Renal pelvis (tissue), 12 donors: ENCODE data around the gene UBAP1. TPM values are rescaled to one million over a fixed set of nuclear protein-coding genes. Genes with fewer than 3 reads are reported as not detected.
"Not testable (repeated sequence)": the region's sequence is repeated elsewhere in the genome, so short reads cannot be mapped to it uniquely, and the experiment has no call there.

ENCODE experiments used
- DNase-seq: peaks from one replicate; pipeline ENCODE4 v3.0.0-alpha.2; 2013
- long read RNA-seq, 16 experiments: transcript quantifications; one replicate each; lab custom pipeline, GENCODE V29; 2026
- polyA plus RNA-seq, 3 donors: library from polyadenylated mRNA; unstranded; fragments of 120-200 nt; gene quantifications; one replicate each; pipeline ENCODE4 v1.2.1, GENCODE V29; 2013; ENCODE audit not compliant: insufficient read length in 3 of 3

The UBAP1 gene
- 10 to 100 TPM; 54.6 to 55.3 (median 55.0) TPM for polyA plus RNA-seq
- long read RNA-seq, donor 1, transcript UBAP1-201 (7 exons, 2,735 nt) = major isoform, 13 of 27 reads
- long read RNA-seq, donor 1, partial matches to known transcripts = 14 of 27 reads
- long read RNA-seq, donor 1, other reads (novel, unspliced or antisense) = 0 of 27 reads
- long read RNA-seq, donor 2, transcript UBAP1-201 (7 exons, 2,735 nt) = major isoform, 20 of 51 reads
- long read RNA-seq, donor 2, partial matches to known transcripts = 30 of 51 reads
- long read RNA-seq, donor 2, other reads (novel, unspliced or antisense) = 0 of 51 reads
- long read RNA-seq, donor 3, transcript UBAP1-201 (7 exons, 2,735 nt) = major isoform, 10 of 89 reads
- long read RNA-seq, donor 3, partial matches to known transcripts = 79 of 89 reads
- long read RNA-seq, donor 3, other reads (novel, unspliced or antisense) = 0 of 89 reads
- long read RNA-seq, donor 4, transcript UBAP1-201 (7 exons, 2,735 nt) = major isoform, 9 of 66 reads
- long read RNA-seq, donor 4, partial matches to known transcripts = 55 of 66 reads
- long read RNA-seq, donor 4, other reads (novel, unspliced or antisense) = 0 of 66 reads
- long read RNA-seq, donor 5, partial matches to known transcripts = 5 of 7 reads
- long read RNA-seq, donor 5, other reads (novel, unspliced or antisense) = 0 of 7 reads
- long read RNA-seq, donor 6, transcript UBAP1-201 (7 exons, 2,735 nt) = major isoform, 12 of 54 reads
- long read RNA-seq, donor 6, partial matches to known transcripts = 42 of 54 reads
- long read RNA-seq, donor 6, other reads (novel, unspliced or antisense) = 0 of 54 reads
- long read RNA-seq, donor 7, transcript UBAP1-201 (7 exons, 2,735 nt) = major isoform, 13 of 46 reads
- long read RNA-seq, donor 7, partial matches to known transcripts = 32 of 46 reads
- long read RNA-seq, donor 7, other reads (novel, unspliced or antisense) = 0 of 46 reads
- long read RNA-seq, donor 8, transcript UBAP1-201 (7 exons, 2,735 nt) = major isoform, 8 of 14 reads
- long read RNA-seq, donor 8, partial matches to known transcripts = 6 of 14 reads
- long read RNA-seq, donor 8, other reads (novel, unspliced or antisense) = 0 of 14 reads
- long read RNA-seq, donor 9, transcript UBAP1-201 (7 exons, 2,735 nt) = major isoform, 11 of 34 reads
- long read RNA-seq, donor 9, partial matches to known transcripts = 23 of 34 reads
- long read RNA-seq, donor 9, other reads (novel, unspliced or antisense) = 0 of 34 reads
- long read RNA-seq, donor 10, transcript UBAP1-201 (7 exons, 2,735 nt) = major isoform, 12 of 39 reads
- long read RNA-seq, donor 10, partial matches to known transcripts = 27 of 39 reads
- long read RNA-seq, donor 10, other reads (novel, unspliced or antisense) = 0 of 39 reads
- long read RNA-seq, donor 11, partial matches to known transcripts = 5 of 10 reads
- long read RNA-seq, donor 11, other reads (novel, unspliced or antisense) = 0 of 10 reads
- long read RNA-seq, donor 12, transcript UBAP1-201 (7 exons, 2,735 nt) = major isoform, 24 of 89 reads
- long read RNA-seq, donor 12, partial matches to known transcripts = 64 of 89 reads
- long read RNA-seq, donor 12, other reads (novel, unspliced or antisense) = 0 of 89 reads
- long read RNA-seq, donor 13, partial matches to known transcripts = 5 of 5 reads
- long read RNA-seq, donor 13, other reads (novel, unspliced or antisense) = 0 of 5 reads
- long read RNA-seq, donor 14 = 0 reads
- long read RNA-seq, donor 15, transcript UBAP1-201 (7 exons, 2,735 nt) = major isoform, 13 of 74 reads
- long read RNA-seq, donor 15, partial matches to known transcripts = 59 of 74 reads
- long read RNA-seq, donor 15, other reads (novel, unspliced or antisense) = 0 of 74 reads
- long read RNA-seq, donor 16, transcript UBAP1-201 (7 exons, 2,735 nt) = major isoform, 15 of 73 reads
- long read RNA-seq, donor 16, partial matches to known transcripts = 58 of 73 reads
- long read RNA-seq, donor 16, other reads (novel, unspliced or antisense) = 0 of 73 reads

DNA sequence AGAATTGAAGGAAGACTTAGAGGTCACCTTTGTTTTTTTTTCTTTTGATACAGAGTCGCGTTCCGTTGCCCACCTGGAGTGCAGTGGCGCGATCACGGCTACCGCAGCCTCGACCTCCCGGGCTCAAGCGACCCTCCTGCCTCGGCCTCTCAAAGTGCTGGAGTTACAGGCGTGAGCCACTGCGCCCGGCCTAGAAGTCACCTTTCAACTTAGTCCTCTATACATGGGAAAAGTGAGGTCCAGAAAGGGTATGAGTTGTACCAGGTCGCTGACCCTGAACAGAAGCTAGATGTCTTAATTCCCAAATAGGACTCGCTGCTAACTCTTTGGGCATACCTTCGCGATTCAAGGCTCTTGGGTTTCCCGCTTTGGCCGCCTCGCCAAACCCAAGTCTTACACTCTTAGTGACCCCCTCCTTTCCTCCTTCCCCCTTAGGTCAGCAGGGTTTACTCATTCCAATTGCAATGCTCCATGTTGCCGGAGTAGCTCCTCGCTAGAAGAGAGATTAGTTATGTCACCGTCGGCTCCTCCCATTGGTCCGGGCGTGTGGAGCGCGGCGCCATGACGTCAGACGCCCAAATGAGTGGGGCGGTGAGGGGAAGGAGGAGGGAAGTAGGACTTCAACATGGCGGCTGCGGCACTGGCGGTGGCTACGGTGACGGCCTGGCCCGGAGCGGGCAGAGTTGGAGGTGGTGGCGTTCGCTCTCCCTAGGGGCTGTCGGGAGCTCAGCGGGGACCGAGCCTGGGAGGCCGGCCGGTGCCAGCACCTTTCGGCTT, at the start of gene UBAP1:
TSS of gene UBAP1 (plus strand) at position 608 of the 777 bp plus-strand sequence. CDS start 41,872 bp downstream, outside the sequence.
- peak; percentile 99 for DNase-seq

DNA sequence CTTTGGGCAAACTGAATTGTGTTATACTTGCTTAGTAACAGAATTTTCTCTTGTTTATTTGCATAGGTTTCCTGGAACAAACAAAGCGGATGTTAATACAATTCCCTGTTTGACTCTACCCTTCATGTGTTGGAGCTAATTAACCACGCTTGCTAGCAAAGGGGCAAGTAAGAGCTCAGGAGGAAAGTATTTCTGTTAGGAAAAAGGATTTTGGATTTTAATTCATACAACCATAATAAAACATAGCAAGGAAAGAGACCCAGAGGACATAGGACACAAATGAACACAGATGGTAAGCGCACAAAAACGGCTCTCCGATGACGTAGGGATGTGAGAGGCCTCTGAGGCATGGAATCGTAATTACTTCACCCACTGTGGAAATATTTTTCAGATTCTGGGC, 47.3 kb upstream of the UBAP1 start:
- DNase-seq = no peak

DNA sequence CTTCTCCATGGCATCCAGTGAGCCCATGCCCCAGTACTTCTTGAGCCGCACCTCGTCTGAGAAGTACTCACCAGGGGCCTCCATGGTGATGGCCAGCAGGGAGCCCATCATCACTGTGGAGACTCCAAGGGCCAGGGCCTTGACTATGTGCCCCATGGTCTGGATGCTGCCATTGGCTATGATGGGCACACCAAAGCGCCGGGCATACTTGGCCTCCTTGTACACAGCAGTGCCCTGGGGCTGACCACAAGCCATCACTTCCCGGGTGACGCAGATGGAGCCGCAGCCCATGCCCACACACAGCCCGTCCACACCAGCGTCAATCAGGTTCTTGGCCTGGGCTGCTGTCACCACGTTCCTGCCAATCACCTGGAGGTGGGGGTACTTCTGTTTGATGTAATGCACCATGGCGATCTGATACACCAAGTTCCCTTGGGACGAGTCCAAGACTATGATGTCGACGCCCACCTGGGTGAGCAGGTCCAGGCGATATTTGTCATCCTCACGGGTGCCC, 45.4 kb upstream of the UBAP1 start:
- DNase-seq = no peak

DNA sequence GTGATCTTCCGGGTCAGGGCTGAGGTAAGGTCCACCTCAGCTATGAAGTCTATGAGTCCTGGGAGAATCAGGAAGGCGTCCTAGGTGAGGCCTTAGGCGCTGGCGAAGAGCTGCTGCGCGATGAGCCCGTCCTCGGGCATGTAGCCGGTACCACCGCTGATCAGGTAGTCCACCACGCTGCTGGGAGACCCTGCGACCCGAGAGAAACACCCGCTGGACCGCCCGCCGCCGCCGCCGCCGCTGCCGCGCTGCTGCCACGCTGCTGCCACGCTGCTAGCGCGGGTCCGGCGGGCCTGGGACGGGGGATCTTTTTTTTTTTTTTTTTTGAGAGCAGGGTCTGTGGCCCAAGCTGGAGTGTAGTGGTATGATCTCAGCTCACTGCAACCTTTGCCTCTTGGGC, 44.3 kb upstream of the UBAP1 start:
- no peak for DNase-seq

DNA sequence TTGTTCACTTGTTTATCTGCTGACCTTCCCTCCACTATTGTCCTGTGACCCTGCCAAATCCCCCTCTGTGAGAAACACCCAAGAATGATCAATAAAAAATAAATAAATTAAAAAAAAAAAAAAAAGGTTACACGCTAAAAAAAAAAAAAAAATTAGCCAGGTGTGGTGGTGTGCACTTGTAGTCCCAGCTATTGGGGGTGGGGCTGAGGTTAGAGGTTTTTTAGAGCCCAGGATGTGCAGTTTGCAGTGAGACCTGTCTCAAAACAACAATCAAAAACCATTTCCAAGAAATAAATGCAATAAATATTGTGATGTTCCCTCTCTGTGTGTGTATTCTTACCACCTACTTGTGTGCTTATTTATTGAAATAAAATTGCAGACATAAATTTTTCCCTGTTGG, 40.2 kb upstream of the UBAP1 start:
- DNase-seq = not testable (repeated sequence)

DNA sequence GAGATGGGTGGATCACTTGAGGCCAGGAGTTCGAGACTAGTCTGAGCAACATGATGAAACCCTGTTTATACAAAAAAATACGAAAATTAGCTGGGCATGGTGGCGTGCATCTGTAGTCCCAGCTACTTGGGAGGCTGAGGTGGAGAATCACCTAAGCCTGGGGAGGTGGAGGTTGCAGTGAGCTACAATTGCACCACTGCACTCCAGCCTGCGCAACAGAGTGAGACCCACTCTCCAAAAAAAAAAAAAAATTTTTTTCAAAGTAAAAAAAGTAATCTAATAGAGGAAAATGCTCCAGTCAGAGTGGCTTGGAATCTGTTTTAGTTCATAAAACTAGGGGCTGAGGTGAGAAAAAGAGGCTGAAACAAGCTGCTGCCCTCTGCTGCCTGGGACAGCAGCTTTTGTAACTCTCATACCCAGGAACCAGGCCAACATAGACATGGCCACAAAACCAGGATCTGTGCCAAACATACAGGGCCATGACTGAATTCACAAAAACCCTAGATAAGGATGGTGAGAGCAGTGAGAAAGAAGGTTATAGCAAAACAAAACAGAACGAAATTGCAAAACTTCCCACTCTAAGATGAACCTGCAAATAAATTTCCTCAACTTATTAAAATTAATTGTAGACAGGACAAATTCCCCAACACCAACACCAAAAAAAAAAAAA, 39.2 kb upstream of the UBAP1 start:
- DNase-seq = no peak

DNA sequence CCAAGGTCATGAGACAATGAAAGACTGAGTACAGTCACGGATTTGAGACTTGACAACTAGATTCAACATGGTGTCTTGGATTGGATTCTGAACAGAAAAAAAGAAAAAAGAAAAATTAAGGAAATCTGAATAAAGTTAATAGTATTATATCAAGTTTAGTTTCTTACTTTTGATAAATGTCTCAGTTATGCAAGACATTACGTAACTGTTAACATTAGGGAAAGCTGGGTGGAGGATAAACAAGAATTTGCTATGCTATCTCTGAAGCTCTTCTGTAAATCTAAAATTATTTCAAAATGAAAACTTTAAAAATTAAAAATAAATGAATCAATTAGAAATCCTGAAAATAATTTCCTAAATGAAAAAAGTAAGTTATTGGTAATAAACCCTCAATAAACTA, 38.0 kb upstream of the UBAP1 start:
- DNase-seq = no peak

DNA sequence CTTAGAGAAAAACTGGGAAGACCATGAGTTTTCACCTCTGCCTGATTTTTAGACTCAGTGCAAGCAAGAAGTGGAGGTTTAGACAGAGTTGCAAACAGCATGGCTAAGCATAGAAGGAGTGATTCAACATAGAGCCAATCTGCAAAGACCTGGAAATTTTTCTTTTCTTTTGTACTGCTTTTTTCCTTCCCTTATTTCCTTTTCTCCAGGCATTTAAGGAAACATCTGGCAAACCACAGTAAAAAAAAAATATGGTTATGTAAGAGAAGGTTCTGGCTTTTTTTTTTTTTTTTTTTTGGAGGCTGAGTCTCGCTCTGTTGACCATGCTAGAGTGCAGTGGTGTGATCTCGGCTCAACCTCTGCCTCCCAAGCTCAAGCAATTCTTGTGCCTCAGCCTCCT, 35.7 kb upstream of the UBAP1 start:
- DNase-seq = no peak

DNA sequence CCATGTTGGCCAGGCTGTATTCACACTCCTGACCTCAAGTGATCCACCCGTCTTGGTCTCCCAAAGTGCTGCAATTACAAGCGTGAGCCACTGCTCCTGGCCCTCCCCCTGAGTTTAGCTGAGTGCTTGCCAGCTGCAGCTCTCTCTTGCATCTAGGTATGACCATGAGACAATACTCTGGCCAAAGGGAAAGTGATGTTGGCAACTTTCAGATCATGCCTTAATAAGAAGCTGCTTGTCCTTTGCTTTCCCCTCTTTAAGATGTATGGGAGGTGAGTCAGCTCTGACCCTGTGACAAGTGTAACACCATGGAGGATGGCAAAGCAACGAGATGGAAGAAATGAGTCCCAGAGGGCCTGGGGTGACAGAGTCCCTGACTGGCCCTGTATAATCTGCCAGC, 33.7 kb upstream of the UBAP1 start:
- no peak for DNase-seq

DNA sequence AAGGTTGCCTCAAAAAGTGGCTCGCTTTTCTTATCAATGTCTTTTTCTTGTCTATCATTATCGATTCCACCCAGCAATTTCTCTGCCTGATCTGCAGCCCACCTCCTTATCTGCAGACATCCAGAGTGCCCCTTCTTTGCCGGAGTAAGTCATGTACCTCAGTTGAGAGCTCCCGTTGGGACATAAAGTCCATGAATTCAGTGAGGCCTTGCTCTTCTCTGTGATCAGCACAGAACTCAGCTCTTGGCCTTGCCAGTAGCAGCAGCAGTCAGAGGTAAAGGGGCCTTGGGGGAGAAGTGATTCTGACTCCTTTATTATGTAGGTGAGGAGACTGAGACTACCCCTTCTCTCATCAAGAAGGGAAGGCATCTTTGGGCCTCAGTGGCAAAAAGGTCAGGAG, 27.4 kb upstream of the UBAP1 start:
- no peak for DNase-seq

DNA sequence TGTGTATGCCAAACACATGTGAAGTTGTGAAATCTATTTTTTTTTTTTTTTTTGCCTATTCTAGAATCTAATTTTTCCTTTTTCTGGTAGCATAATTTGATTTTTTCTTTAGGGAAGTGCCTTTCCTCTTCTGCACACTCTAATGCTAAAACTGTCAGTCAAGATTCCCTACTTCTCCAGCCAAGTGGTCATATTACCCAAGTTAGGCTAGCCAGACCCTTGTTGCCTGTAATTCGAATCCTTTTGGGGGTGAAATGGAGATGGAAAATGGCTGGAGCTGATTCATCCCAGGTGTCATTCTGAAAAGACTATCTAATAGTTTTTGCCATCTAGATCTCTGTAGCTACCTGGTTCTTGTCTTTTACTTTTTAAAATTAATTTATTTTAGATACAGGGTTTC, 24.8 kb upstream of the UBAP1 start:
- no peak for DNase-seq

DNA sequence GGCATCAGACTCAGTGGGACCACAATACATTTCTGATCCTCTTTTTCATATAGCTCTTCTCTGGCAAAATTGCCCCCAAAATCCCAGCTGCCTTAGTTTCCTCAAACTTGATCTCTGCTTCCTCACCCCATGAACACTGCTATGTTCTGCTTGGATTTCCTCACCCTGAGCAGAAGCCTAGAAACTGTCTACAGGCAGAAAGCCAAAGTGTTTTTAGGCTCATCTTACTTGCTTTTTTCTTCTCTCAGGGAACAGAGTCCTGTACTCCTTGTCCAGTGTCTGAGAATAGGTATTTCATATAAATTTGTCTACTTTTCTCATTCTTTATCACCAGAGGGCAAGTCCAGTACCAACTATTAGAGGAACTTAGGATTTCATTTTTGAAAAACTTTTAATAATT, 21.5 kb upstream of the UBAP1 start:
- no peak for DNase-seq

DNA sequence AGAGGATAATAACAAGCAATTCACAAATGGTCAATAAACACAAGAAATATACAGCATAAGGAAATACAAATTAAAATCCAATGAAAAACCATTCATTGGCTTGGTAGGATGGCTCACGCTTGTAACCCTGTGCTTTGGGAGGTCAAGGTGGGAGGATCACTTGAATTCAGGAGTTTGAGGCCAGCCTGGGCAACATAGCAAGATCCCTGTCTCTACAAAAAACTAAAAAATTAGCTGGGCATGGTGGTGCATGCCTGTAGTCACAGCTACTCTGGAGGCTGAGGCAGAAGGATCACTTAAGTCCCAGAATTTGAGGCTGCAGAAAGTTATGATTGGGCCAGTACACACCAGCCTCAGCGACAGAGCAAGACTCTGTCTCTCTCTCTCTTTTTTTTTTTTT, 20.9 kb upstream of the UBAP1 start:
- DNase-seq = no peak

DNA sequence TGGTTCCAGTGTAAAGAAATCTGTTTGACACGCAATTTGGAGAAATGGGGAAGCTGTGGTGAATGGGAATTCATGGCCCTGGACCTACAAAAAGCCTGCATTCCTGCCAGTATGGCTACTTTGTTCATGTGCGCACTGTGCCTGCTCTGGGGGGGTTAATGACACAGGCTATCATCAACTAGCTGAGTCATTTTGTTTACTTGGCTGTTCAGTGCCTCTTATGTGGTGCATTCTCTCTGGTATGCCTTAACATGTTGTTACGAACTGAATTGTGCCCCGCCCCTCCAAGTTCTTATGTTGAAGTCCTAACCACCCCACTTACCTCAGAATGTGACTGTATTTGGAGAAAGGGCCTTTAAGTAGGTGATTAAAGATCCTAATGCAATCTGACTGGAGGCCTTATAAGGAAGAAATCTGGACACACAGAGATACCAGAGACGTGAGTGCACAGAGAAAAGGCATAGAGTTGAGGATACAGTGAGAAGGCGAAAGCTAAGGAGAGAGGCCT, 20.4 kb upstream of the UBAP1 start:
- no peak for DNase-seq

DNA sequence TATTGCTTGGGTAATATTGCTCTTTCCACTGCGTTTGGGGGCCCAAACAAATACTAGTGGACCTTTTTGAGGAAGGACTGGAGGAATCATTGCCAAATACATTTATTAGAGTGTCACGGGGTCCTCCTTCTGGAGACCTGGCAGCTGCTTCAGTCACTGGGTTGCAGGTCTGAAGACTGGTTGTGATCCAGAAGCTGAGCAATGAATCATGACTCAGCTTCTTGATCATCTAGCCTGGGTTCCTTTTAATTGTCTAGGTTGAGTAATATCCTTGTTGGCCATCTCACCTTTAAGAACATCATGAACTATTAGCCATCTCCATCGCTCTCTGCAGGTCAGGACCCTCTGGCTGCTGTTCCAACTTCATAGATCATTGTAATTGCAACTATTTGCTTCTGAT, 15.4 kb upstream of the UBAP1 start:
- no peak for DNase-seq

DNA sequence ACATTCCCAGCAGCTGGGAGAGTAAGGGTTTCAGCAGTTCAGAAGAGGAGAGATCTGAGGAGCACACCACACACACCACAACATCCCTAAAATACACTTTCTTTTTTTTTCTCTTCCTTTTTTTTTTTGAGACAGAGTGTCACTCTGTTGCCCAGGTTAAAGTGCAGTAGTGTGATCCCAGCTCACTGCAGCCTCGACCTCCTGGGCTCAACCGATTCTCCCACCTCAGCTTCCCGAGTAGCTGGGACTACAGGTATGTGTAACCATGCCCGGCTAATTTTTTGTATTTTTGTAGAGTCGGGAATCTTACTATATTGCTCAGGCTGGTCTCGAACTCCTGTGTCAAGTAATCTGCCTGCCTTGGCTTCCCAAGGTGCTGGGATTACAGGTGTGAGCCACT, 9.7 kb upstream of the UBAP1 start:
- DNase-seq = no peak

DNA sequence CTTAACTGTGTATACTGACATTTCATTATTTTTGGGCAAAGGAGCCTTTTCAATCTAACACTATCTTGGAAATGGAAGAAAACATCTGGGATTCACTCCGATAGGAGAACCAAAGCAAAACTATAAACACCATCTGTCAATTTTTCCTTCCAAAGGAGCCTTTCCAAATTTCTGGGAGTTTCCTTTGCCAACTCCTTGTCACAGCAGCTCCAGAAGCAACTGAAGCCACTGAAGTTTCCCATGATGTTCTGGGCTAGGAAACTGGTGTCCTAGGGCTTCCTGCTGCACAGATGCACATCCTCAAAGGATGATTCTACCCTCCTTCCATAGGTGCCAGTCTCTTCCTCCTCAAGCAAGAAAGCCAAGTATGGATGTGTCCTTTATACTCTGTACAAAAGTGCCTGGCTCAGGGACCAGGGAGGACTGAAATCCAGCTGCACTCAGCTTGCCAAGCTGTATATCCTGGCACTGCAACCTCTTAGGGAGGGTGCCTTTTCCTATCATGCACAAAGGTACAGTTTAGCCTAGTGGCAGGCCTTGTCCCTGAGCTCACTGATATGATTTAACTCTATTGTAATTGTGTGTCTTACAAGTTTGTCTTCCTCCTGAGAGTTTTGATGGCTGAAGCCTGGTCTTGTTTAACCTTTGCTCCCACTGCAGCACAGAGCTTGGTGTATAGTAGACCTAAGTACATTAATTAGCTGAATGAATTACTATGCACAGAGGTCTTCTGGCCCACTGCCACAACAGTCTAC, 8.4 kb upstream of the UBAP1 start:
- peak; percentile 30 for DNase-seq
